GM21619 (cell line): ENCODE data around the gene VDAC1.
A peak's percentile ranks its signal among the peaks of the same experiment; 100 is the strongest.

Experiments used
- ATAC-seq: cut with Tn5 transposase; IDR thresholded peaks from one replicate; pipeline ENCODE4 v1.9.1; 2021; ENCODE audit not compliant: unreplicated experiment

Gene VDAC1

DNA sequence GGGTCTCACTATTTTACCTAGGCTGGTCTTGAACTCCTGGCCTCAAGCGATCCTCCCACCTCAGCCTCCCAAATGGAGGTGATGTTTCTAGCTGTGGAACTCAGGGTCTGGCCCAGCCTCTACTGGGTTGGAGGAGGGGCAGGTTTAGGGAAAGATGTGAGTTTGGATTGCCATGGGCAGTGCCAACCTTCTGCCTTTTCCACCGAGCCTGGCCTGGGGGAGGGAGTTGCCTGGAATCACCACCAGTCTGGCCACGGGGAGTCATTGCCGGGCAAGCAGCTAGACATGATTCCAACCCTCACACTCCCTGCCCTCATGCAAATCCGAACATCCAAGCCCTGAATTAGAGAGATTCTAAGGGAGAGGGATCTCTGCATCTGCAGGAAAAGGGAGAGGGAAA, 21.0 kb upstream of the VDAC1 start:
- no peak for ATAC-seq

DNA sequence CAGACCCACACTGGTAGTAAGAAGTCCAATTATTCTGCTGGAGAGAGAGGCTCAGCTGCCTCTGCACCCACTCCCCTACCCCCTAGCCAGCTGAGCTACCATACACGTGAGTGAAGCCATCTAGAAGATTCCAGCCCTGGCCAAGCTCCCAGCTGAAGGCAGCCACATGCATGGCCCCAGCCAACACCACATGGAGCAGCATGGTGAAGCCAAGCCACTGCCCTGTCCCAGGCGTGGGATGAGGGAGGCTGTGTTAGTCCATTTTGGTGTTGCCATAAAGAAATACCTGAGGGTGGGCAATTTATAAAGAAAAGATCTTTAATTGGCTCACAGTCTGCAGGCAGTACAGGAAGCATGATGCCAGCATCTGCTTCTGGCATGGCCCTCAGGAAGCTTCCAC, 20.0 kb upstream of the VDAC1 start:
- ATAC-seq = no peak

DNA sequence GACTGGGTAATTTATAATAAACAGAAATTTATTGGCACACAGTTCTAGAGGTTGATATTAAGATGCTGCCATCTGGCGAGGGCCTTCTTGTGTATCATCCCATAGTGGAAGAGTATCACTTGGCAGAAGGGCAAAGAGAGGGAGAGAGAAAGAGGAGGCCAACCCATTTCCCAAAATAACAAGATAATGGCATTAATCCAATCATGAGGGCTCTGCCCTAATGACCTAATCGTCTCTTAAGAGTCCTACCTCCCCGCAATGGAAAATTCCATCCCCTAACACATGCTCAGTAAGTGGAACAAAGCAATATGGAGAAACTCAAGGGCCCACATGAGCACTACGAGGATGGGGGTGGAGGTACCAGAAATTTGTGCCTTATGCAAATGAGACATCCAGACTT, 17.6 kb upstream of the VDAC1 start:
- no peak for ATAC-seq

DNA sequence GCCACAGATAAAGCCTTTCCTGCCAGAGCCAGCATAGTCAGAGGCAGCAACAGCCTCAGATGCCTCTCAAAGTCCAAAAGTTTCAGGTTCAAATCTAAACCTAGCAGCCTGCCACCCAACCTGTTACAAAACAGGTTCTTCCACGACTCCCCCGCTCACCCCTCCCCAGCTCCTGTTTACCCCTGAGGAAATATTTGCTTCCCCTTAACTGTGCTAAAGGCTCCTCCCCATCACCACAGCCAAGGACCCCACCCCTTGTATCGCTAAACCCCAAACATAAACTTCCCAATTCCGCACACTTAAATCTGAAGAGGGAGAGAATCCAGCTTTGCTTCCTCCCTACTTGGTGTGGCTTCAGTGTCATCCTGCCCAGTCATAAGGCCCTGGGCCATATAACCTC, 15.4 kb upstream of the VDAC1 start:
- ATAC-seq = no peak

DNA sequence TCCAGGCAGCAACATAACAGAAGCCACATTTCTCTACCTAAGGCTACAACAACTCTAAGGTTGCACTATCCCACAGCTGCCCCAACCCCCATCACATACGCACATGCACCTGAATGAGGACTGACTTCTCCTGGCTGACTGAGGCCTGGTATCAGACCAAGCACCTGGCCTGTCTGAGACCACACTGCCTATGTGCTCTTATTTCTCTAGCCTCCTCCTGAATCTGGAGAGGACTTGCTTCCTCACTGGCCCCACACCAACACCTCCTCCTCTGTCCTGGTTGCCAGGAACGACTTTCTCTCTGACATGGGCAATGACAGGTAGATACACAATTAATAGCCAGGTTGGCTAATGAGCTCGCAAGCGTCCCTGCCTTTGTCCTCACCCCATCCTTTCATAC, 14.9 kb upstream of the VDAC1 start:
- no peak for ATAC-seq

DNA sequence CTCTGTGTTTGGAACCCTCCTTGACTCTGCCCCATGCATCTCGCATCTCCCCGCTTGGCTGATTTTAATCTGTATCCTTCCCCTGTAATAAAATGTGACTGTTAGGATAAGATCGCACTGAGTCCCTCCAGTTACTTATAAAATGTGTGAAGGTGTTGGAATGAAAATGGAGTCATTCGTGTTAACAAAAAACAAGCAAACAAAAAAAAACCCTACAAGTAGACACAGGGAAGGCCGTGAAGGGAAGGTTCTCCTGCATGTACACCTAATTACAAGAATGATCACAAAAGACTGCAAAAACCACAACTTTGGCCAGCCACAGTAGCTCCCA, 14.2 kb upstream of the VDAC1 start:
- no peak for ATAC-seq

DNA sequence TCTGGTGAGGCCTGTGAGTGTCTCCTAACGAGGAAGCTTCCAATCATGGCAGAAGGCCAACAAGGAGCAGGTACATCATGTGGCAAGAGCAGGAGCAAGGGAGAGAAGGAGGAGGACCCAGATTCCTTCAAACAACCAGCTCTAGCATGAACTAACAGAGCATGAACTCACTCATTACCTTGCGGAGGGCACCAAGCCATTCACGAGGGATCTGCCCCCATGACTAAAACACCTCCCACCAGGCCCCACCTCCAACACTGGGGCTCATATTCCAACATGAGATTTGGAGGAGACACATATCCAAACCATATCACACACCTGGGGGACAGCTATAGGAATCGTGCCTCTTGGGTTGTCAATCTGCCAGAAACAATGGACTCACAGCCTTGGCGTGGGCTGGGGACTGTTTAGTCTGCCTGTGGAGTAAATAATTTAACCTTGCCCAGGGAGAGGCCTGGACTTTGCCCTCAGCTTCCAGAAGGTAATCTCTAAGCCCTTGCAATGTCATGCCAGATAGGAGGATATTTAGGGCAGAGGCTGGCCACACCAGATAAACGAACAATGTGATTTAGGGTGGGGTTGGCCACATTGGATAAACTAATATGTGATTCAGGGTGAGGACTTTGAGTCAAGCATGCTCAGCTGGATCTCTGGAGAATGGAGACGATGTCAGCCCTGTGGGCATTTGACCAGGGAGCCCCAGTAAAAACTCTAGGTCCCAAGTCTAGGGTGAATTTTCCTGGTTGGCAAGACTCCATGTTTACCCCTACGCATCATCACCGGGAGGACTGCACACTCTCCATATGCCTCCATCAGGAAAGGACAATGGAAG, 13.6 kb upstream of the VDAC1 start:
- no peak for ATAC-seq

DNA sequence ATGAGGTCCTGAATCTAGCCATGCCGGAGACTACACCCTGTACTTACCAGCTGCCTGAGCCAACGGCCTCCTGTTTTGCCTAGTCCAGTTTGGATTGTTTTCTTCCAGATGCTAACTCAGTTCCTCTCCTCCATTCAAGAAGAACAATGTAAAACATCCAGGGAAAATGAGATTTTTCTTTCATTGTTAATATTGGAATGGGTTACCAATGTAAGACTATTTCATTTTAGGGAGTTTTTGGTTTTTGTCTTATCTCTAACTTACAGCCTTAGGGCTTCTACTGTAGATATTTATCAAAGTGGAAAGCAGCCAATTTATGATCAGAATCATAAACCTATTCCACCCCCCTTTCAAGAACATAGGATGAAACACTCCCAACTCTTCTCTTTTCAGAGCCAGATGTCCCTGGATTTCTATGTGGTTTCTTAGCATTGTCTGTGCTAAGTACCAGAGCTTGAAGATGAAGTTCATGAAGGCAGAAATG, 3.5 kb upstream of the VDAC1 start:
- no peak for ATAC-seq

DNA sequence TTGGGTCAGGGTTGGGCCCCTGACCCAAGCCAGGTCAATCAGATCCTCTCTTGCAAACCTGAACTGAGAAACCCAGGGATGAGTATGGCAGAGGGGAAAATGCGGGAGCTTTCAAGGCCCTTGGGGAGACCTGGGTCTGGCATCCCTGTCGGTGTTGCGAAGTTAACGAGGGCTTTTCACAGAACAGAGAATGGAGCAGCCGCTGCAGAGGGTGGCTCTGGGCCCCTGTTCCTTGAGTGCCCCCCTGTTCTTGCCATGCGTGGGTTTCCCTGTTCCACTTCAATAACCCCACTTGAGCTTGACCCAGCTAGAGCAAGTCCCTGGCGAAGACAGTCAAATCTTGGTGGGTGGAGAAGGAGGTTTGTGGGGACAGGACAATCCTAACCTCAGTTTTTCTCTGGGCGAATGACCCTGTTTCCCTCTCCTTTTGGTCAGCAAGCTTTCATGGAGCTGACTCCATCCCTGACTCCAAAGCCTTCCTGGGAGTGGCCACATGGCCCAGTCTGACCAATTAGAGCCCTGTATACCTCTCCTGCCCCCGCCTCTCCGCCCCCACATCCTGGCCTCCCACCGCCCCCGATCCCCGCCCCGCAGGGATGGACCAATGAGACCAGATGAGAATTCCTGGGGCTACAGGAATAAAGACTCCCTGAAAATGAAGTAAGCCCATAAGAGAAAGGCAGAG, 2.9 kb upstream of the VDAC1 start:
- no peak for ATAC-seq

DNA sequence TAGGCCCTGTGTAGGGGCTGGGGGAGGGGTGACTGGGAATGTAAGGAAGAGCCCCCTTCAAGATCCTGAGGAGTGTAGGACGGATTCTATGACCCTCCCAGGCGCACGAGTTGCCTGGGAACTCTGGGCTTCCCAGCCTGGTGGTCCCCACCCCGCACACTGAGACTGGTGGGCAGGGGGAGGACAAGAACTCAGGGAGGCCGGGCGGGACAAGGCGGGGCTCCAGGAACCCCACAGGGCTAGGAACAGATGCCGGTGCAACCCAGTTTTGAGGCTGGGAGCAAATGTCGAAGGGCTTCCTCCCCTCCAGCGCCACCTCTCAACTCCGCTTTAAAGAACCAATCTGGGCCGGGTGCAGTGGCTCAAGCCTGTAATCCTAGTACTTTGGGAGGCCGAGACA, 1.3 kb upstream of the VDAC1 start:
- ATAC-seq = no peak

DNA sequence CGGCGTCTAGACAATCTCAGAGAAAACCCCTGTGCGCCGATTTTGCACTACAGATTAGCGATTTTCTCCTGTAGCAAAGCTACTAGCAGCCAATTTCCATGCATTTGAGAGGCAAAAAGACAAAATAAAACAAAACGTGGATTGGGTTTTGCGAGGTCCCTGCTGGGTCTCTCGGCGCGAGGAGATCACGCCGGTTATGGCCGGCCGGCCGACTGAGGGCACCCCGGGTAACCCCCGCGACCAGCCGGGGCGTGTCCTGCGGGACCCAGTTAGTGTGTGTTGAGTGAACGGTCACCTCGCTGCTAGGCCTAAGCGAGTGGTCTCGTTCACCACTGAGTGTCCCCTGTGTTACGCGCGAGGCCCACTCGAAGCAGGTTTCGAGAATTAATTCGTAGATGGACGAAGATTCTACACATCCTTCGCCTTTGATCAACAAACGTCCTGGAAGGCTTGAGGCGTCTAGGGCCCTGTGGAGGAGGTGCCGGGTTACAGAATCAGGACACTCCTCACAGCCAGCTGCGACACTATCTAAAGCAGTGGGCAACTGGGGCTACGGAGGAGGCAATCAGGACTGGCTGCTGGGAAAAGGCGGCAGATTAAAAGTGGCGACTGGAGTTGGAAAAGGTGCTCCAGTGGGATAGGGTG, 764 bp upstream of the VDAC1 start:
- ATAC-seq = peak; percentile 14

DNA sequence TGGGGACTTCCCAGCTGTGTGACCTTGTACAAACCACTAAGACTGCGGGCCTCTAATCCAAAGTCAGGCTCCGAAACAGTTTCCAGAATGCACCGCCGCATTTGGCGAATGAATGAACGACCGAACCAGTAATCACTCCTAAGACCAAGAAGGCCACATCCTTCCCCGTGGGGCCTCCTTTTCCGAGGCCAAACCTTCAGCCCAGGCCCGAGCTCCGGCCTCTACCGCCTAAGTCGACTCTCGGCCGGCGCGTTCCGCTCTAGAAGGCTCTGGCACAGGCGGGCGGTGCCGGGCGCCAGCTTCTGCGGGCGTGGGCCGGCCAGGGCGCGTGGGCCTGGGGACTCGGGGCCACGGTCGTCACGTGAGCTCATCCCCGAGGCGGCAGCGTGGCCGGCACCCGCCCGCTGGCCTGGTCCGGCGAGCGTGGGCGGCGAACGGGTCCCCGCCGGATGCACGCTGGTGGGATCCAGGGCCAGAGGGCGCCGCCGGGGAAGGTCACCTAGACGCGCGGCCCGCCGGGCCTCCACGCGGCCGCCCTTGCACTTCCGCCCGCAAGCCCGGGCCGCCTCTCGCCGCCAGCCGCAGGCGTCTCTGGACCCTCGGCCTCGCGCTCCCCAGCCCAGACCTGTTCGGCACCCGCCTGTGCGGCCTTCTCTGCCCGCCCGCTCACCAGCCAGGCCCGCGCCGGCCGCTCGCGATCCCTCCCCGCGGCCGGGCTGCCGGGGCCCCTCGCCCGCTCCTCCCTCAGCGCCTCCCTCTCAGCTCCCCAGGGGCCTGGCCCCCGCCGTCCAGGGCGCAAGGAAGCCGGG, 754 bp downstream of the VDAC1 start:
- ATAC-seq = peak; percentile 29

DNA sequence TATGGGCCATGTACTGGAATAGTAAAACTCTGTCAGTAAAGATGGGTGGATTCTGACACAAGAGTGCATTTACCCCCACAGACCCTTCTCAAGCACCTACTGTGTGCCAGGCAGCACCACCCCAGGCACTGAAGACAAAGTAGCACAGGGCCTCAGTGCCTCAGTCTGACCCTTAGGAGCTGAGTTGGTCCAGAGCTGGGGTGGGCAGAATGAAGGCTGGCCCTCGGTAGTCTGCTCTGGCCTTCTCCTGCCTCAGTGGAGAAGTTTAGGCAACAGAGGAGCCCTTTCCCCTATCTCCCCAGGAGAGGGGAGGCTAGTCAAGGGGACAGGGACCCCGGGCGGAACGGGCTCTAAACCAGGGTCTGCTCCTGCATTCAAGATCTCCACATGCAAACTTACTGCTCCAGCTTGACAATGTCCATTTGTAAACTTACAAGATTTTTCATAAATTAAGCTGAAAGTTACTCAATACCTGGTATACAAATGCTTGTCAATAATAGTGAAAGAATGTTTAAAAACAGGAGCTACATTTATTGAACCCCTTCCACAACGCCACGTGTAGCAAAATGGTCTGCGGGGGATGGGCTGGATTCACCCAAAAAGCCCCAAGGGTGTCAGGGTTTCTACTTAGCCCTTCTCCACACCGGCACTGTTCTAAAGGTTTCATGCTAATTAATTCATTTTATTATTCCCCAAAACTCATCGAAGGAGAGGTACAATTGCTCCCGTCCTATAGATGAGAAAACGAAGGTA, 1.5 kb downstream of the VDAC1 start:
- no peak for ATAC-seq

DNA sequence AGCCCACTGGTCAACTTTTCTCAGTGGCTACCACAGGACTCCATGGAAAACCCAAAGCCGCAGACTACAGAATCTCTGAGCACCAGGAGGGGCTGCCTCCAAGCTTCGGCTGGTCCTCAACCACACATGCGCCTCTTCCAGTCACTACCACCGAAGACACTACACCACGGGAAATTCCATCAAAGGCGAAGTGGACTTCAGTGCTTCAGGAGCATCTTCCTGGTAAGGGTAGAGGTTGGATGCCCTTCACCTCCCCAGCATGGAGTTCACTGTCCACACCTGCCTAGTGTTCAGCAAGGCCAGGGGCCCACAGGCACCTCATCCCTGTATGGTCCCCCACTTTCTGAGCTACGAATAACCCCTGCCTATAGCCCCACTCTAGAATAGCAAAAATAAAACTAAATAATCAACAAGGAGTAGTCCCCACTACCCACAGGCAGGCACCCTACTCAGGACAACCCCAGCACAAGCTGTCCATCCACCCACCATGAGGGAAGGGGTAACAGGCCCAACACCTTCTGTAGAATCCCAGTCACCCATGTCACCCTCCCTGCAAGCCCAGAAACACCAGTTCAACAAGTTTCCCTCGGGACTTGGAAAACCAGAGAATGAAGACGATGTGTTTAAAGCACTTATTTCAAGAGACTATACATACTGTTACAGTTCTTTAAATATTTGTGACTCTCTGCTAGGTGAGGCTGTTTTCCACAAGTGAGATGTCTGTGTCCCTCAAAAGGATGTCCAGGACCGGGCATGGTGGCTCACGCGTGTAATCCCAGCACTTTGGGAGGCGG, 2.6 kb downstream of the VDAC1 start:
- no peak for ATAC-seq

DNA sequence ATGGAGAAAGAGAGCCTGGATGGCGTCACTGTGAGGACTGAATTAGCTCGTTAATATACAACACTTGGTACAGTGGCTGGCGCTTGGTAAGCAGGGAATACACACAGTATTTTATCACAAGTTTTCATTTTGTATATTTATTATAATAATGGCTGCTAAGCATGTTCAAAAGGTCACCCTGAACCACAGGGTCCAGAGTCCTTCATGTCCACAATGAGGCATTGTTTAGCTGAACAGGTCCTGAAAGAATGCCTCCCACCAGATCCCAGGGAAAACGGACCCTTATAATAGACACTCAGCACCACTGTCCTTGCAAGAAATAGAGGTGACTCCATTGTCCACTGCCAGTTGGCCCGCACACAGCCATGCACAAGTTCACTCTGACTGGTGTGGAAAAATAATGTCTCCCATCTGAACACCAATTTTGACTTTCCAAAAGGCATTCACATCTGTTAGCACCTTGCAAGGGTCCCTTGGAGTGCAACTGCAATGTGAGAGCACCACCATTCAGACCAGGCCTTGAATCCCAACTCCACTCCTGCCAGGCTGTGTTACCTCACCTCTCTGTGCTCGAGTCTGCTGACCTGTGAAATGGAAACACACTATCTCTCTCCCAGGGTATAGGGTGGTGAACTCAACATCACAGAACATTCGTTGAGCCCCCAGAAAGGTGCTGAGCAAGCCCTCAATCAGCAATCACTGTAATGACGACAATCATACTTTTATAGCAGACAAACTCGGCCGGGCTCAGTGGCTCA, 3.9 kb downstream of the VDAC1 start:
- no peak for ATAC-seq

DNA sequence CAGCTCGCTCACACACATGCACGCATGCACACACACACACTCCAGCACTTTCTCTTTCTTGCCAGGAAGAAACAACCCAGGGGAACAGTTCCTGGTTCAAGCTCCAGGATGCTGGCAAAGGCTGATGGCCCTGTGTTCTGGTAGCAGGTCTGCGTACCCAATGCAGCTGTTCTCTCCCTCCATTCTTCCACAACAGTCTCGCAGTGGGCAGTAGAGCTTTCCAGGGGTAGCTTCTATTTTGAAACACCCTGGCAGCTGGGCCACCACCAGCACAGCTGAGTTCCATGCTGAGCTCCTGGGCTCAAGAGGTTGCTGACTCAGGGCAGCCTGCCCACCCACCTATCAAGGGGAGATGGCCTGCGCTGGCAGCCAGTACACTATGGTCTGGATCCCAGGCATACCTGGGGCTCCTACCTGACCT, 4.7 kb downstream of the VDAC1 start:
- ATAC-seq = no peak

DNA sequence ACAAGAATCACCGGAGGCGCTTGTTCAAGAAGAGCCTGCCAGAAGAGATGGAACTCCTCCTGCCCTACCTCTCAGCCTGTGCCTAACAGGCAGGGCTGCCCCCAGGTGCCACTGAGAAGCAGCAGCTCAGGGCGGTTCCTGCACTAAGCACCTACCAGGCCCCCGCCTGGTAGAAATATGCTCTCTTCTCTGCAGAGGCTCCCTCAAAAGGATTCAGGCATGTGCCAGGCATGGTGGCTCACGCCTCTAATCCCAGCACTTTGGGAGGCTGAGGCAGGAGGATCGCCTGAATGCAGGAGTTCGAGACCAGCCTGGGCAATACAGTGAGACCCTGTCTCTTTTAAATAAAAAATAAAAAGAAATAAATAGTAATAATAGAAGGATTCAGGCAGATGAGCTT, 6.0 kb downstream of the VDAC1 start:
- ATAC-seq = no peak

DNA sequence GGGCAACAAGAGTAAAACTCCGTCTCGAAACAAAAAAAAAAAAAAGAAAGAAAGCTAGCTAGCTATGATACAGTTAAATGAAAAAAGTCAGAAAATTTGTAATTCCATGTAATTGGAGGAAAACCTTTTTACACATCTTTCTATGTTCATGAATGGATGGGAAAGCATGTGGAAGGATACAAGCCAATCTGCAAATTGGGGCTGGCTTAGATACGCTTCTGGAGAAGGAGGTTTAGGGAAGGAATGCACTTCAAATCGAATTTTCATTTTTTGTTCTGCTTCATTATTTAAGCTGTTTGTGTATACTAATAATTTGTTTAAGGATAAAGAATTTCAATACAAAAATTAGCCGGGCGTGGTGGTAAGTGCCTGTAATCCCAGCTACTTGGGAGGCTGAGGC, 6.7 kb downstream of the VDAC1 start:
- no peak for ATAC-seq

DNA sequence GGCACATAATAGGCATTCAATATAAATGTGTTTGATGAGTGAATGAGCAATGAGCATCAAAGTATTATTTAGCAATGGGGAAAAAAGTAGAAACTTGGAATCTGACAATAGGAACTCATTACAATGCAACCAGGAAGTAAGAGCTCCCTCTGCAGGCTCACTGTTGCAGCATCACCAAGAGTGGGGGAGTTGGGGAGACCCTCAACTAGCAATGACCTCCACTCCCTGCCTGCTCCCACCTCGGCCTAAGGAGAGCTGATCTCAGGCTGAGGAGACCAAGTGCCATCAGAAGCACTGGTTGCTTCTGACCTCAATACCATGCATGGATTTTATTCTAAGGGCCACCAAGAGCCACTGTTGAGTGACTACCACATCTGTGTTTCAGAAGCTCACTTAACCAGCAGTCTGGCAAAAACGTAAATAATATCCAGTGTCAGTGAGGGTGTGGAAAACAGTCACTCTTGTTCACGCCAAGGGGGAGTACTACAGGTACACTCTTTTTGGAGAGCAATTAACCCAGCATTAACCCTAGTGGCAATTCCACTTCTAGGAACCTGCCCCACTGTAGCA, 8.0 kb downstream of the VDAC1 start:
- no peak for ATAC-seq
